Measurements from ENCODE around the gene SNCA.

Gene SNCA

DNA sequence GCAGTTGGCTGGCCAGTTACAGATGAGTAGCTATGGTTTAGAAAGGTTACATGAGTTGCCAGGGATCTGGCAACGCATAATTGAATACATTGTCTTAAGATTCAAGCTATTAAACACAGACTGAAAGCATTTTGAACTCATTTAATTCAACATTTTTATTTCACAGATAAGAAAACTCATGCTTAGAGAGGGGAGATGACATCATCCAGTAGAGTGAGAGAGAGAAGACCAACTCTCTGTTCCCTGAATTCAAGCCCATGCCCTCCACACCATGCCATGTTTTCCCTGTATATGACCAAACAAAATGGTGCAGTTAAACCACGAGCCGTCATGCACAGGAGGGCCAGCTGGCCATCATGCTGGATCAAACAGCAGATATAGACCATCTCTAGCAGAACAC lies 22.6 kb downstream of the SNCA start:
- DNase-seq (ENCODE audit: low read depth, low spot score) = no peak

DNA sequence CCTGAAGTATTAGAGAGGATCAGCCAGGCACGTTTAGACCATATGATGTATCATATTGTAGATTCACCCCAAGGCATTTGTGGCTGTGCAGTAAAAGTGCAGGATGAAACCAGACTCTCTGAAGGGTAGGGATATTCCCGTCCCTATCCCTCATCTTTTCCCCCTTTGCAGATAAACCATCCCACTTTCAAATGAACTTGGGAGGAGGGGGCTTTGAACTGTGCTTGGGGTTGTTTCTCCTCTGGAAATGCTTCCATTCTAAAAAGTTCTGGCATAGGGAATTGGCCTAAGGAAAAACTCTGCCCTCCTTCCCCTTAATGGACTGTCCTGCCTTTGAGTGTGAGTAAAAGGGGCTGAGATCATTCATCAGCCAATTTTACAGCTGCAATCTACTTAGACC lies 23.8 kb downstream of the SNCA start:
- DNase-seq (ENCODE audit: low read depth, low spot score) = no peak

DNA sequence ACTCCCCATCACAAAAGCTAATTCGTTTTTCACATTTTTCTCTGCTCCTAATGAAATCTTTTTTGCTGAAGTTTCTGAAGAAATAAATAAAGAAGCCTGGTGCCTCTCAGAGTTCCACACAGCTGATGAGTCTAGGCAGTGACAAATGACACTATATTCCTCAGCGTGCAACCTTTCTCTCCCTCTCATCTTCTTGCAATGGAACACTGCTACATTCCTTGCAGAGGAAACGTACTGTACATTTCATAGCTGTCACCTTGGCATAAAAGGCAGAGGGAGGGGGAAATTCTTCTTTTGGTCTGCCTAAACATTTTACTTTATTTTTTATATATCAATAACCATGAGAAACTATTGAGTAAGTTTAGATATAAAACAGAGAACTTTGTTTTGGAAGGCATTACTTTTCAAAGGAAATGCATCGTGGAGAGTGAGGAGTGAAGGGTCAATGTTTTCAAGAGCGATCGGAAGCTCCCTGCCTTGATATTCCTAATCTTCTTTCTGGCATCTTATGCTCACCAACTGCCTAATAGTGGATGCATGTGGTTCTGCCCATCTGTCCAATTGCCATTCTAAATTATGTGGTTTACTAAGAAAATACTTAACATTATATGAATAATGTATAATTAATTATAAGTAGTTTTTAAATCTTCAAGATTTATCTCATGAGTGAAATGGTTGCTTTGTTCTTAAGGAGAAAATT lies 29.4 kb downstream of the SNCA start:
- DNase-seq (ENCODE audit: low read depth, low spot score) = no peak

DNA sequence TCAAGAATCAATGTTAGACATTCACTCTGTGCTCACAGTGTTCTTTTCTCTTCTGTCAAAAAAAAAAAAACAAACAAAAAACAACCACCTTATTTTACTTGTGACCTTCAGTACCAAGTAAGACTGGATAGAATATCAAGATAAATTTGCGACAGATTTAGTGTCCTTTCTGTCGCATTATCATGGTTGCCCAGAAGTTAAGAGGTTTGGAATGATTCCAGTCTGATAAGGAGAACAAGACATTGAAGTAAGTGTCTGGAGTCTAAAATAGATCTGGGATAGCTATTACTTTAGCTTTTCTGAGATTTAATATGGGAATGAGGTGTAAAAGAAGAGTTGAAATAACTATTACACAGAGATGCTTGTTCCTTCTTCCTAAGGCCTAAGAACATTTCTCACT lies 31.7 kb downstream of the SNCA start:
- no peak for DNase-seq (ENCODE audit: low read depth, low spot score)

DNA sequence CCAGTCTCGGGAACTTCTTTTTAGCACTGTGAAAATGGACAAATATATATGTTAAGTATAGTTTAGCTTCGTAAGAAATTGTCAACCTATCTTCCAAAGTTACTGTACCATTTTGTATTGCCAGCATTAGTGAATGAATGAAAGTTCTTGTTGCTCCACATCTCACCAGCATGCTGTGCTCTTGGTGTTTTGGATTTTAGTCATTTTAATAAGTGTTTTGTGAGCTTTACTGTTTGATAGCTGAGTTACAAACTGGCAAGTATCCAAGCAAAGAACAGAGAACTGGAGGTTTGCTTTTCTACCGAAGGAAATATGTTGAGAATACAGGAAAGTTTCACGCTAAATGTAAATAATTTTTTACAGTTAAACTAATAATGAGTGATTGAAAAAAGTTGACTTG lies 33.0 kb downstream of the SNCA start:
- DNase-seq (ENCODE audit: low read depth, low spot score) = no peak

DNA sequence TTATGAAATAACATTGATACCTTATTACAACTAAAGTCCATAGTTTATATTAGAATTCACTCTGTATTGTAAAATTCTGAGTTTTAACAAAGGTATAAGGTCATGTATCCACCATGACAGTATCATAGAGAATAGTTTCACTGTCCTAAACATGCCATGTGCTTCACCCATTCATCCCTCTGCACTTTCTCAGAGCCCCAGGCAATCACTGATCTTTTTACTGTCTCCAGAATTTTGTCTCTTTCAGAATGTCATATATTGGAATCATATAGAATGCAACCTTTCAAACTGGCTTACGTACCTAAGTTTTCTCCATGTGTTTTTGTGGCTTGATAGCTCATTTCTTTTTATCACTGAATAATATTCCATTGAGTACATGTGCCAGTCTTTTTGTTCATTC lies 33.9 kb downstream of the SNCA start:
- DNase-seq (ENCODE audit: low read depth, low spot score) = no peak

DNA sequence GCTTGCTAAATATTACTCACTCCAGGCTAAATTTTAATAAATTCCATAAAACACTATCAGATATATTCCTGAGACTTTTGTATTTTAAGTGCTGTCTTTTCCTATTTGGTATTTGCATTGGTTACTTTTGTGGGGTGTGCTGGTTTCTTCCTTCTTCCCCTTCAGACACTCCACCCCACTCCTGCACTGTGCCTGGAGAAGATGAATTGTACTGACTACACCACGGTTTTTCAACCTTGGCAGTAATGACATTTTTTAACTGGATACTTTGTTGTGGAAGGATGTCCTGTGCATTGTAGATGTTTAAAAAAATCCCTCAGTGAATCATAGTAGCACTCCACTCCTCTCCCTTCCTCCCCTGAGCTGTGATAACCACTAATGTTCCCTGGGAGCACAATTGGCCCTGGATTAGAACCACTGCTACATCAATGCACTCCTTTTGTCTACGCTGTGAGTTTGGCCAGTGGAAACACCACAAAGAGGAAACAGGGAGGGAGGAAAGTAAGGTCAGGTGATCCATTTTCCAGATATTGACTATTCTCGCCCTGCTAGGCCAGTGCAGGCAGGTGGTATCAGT lies 36.3 kb downstream of the SNCA start:
- no peak for DNase-seq (ENCODE audit: low read depth, low spot score)

DNA sequence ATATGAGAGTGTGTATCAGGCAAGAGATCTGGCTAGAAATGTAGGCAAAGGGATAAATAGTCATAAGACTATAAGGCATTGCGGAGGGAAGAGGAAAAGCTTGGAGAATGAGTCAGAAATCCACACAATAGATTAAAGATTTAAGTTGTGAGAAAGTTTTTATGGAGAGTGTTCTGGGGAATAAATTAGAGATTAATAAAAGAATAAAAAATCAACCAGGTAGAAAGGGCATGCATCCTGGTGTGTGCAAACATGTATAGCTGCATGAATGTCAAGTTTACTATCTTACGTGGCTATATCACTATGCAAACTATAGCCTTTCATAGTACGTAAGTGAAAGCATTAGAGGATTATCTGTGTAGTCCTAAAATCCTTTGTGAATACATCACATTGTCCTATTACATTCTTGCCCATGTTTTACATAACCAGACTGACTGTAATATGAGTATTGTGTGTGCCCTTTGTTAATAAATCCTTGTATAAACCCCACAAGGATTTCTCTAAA lies 36.9 kb downstream of the SNCA start:
- DNase-seq (ENCODE audit: low read depth, low spot score) = no peak

DNA sequence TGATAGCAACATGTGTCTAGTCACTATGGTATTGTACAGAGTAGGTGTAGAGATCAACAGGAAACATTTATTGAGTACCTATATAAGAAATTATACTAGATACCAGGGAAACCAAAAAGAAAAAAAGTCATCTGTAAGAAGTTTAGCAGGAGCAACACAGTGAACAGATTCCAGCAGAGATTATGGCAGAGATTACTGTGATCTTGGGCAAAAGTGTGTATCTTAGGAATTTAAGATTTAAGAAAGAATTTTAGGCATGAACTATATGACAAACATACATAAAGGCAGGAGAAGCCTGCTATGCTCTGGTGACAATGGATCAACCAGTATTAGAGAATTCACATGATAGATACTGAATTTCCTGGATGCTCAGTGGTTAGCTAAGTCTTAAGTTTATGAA lies 37.9 kb downstream of the SNCA start:
- no peak for DNase-seq (ENCODE audit: low read depth, low spot score)

DNA sequence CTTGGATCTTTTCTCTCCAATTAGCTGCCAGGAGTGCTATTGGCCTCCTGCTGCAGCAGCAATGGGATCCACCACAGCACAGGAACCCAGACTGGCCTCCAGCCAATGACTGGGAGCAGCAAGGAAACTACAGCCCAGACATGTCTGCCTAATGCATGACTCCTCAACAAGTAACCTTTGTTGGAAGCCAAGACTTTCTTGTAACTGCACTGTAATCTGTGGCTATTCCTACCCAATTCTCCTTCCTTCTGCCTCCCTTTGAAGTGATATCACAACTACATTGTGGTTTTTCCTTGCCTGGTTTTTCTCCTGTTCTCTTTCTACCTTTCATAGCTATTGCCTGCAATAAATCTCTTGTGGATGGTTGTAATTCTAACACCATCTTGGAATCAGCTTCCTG lies 39.8 kb downstream of the SNCA start:
- no peak for DNase-seq (ENCODE audit: low read depth, low spot score)

DNA sequence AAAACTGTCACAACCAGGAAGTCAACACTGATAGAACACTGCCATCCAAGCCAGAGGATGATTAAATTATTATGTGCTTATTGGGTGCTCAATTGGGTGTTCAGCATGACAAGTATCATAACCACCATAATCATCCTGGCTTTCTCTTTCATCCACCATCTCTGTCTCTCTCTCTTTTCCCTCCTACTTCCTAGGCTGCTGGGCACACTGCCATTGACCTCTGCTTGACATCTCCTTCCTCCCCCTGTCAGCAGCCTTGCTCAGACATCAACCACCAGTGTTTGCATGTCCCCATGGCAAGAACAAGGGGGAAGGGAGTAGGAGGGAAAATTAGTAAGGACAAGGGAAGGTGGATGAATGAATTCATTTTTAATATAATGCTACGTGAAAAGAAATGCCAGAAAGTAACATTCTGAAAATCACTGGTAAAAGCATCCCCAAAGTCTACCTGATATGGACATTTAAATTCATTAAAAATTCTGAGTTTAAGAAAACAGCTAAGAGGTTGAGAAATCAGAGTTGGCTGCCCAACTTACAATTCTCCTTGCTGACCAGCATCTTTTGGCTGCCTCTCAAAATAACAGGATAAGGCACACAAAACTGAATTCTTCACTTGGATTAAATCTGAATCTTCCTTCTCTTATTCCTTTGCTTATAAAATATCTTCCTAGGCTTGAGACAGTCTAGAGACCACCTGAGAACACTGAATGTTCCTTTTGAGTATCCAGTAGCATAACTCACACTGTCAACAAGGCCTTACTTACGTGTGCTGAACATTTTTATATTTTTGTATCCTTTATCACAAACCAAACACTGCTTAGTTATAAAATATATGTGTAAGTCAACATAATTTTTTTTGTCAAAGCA lies 48.5 kb downstream of the SNCA start:
- no peak for DNase-seq (ENCODE audit: low read depth, low spot score)

DNA sequence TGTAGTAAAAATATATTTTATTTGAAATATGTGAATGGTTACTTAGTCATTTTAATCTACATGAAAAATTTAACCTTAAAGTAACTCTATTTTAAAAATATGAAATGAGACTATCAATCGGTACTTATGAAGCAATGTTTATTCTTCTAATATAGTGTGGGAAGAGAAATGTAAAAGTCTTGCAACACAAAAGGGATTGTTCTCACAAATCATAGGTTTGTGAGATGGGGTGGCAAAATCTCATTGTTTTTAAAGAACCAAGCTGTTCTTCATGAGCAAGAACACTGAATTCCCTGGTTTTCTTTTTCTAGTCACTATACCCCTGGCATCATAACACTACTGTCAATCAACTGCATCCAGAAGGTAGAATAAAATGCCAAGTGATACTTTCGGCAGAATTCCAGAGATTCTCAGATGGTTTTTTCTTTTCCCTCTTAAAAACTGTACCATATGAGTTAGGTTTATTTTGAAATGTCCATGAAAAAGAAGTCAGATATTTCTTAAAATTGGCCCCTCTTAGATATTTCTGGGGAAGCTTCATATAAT lies 52.2 kb downstream of the SNCA start:
- no peak for DNase-seq (ENCODE audit: low read depth, low spot score)

DNA sequence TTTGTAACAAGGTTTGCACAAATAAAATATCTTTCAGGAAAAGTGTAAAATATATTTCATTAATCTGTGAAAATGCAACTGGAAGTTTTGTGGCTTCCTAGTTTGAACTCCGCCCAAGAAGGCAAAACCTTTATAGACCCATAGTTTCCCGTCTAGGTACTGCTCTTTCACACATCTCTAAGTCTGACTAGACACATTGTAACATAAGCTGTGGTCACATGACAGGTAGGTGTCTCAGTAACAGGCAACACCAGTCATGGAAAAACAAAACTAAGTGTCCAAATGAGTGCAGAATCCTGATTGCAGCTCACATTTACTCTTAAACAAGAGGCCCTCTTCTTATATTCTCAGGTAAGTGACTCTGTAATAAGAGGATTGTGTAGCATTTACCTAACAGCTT lies 55.6 kb downstream of the SNCA start:
- DNase-seq (ENCODE audit: low read depth, low spot score) = no peak

DNA sequence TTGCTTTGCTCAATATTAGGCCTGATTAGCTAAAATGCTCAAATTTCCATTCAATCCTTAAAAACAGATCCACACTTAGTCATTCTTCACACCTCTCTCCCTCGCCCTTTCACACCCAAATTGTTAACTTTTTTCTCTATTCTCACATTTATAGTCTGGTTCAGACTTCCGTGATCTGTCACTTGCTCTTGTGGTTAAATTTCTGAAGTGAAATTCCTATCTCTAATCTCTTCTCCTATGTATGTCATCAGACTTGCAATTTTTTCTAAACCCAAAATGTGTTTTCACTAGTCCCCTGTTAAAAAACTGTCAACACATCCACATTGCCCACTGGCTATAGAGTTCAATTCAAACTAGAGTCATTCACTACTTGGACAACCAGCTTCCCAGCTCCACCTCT lies 63.2 kb downstream of the SNCA start:
- no peak for DNase-seq (ENCODE audit: low read depth, low spot score)

DNA sequence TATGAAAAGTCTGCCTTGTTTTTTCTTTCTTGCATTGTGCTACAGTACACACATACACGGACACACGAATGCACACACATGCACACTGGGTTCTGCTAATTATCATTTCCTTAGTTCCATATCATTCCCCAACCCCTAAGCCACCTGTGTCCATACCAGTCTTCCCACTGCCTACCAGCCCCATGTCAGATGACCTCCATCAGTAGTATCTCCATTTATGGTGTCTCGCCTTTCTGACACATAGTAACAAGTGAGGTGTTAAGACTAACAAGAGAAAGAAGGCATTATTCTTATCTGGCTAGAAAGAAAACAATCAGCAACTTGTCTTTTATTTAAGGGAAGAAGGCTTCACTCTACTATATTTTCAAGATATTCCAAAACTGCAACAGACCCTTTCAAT lies 67.1 kb downstream of the SNCA start:
- no peak for DNase-seq (ENCODE audit: low read depth, low spot score)

DNA sequence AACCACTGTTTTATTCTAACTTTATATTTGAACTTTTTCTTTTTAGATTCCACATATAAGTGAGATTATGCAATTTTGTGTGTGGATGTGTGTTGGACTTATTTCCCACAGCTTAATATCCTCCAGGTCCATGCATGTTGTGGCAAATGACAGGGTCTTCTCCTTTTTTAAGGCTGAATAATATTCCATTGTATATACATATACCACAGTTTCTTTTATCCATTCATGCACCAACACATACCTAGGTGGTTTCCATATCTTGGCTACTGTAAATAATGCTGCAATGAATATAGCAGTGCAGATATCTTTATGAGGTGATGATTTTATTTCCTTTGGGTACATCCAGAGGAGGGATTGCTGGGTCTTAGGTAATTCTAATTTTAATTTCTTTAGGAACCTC lies 69.0 kb downstream of the SNCA start:
- DNase-seq (ENCODE audit: low read depth, low spot score) = no peak

DNA sequence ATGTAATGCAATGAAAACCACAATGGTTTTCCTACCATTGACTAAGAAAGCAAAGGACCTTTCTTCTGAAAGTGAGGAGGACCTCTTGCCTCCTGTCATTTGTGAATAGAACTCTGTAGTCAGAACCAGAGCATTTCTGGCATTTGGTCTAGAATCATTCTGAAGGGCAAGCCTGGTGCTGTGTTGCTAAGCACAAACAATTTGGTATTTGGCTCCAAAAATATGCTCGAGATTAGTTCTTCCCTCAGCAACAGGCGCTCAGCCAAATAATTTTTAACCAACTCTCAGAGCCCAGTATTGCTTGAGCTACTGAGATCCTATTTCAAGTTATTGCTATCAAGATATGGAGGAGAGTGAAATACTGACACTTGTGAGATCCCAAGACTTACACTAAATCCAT lies 71.0 kb downstream of the SNCA start:
- DNase-seq (ENCODE audit: low read depth, low spot score) = no peak

DNA sequence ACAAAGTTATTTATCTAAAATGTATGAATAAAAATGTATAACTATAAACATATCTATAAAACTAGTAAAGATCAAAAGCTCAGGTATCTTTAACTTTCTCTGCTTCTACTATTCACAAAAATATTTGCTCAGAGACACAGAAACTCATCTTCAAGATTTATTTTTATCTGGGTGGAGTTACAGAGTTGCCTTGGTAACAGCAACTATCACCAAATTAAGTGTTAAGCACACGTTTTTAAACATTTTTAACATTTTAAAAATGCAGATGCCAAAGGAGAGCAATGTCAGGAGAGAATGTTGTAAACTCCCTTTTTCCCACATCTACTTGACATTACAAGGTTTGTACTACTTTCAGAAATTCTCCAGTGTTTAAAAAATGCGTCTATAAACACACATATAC lies 71.4 kb downstream of the SNCA start:
- no peak for DNase-seq (ENCODE audit: low read depth, low spot score)

DNA sequence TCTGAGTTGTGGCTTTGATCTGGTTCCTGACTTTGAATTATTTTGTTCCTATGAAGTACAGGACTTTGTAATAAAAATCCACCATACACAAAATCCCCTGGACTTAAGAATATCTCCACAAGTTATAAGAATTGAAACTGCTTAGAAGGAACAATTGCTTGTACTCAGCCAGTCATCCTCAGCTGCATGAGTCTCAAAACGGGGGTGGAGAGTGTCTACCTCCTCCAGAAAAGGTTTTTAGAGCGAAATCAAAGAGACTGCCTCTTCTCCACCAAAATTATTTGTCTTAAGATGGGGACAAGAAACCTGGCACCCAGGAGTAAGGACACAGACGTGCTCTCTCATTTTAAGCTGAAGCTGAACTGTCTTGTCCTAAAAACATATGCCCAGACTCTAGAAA lies 74.7 kb downstream of the SNCA start:
- no peak for DNase-seq (ENCODE audit: low read depth, low spot score)

DNA sequence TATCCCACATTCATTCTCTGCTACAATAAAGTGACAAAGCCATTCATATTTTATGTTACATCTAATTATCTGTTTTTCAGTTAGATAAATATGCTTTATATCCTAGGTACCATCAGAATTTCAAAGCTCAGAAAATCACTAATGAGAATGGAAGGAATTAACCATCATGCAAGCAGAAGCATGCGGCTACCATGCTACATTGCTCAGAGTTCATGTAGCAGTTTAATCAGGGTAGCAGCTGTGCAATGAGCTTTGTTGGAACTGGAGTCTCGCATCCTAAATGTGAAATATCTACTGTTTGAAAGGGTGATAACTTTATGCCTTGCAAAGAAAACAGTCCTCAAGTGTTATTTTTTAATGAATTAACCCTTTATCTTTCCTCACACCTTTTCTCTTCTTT lies 77.5 kb downstream of the SNCA start:
- no peak for DNase-seq (ENCODE audit: low read depth, low spot score)

DNA sequence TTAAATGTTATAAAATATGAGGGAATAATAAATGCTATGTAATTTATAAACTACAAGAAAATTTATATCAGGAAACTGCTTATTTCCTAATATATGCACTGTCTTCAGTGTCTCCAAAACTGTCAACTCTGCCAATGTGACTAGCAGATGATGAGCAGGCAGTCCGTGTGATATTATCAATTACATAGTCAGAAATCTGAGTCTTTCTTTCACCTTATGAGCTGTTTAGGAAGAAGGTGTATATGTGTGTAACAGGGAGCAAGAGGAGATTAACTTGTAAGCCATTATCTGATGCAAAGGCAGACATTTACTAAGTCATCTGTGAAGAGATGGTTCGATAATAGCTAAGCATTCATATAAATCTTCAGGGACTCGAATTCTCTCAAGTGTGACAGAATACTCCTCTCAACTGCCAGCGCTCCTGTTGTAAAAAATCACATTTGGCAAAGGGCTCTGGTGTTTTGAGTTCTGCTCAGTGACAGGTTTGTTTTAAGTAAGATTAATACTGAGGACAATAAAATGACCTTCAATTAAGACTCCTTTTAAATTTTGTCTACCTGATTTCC lies 79.7 kb downstream of the SNCA start:
- DNase-seq (ENCODE audit: low read depth, low spot score) = no peak

DNA sequence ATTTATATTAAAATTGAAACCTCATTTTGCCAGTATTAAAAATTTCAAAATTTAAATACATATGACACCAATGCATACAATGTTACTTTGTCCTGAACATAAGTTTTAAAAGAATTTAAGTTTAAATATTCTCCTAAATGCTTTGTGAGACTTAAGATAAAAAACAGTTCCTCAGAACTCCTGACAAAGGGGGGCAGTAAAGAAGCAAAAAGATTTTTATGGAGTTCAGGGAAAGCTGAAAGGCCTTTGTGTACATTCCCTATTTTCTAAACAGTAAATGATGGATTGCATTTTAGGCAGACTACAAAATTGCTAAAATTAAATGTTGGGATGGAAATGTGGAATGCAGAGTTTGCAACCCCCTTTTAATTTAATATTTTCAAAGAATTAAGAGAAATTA lies 81.7 kb downstream of the SNCA start:
- no peak for DNase-seq (ENCODE audit: low read depth, low spot score)
